Choroid plexus epithelial cell (primary cell): ENCODE measurements around the gene ALDH5A1.

ENCODE experiments used
- DNase-seq: peaks from one replicate; pipeline ENCODE4 v3.0.0-alpha.2; 2010; ENCODE audit warnings: low read depth
- H3K4me3 ChIP-seq: 2 replicates; pipeline ENCODE4 v1.5.1; 2011; ENCODE audit warnings: low read depth, mild to moderate bottlenecking, control low read depth, low read length, moderate library complexity
- TF ChIP-seq, protein P1 (sequence below): conservative IDR thresholded peaks from 2 replicates; pipeline ENCODE4 v1.5.1; 2011; ENCODE audit warnings: low read depth, mild to moderate bottlenecking, control low read depth, inconsistent platforms, low read length, moderate library complexity

Gene ALDH5A1

DNA sequence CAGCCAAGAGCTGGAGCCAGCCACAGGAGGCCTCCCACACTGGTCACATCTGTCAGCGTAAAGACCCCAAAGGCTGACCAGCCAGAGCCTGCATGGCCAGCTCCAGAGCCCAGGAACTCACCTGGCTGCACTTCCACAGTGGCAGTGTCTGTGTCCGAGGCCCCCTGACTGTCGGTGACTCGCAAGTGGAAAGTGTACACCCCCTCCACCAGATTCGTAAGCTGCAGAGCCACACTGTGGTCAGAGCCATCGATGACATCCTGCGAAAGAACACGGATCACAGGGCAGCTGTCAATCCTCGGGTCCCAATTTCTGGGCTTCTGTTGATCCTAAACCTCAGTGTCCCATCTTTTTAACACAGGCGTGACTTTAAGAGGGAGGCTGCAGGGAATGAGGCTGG is 69.3 kb downstream of the ALDH5A1 start:
- TF ChIP-seq, protein P1, sequence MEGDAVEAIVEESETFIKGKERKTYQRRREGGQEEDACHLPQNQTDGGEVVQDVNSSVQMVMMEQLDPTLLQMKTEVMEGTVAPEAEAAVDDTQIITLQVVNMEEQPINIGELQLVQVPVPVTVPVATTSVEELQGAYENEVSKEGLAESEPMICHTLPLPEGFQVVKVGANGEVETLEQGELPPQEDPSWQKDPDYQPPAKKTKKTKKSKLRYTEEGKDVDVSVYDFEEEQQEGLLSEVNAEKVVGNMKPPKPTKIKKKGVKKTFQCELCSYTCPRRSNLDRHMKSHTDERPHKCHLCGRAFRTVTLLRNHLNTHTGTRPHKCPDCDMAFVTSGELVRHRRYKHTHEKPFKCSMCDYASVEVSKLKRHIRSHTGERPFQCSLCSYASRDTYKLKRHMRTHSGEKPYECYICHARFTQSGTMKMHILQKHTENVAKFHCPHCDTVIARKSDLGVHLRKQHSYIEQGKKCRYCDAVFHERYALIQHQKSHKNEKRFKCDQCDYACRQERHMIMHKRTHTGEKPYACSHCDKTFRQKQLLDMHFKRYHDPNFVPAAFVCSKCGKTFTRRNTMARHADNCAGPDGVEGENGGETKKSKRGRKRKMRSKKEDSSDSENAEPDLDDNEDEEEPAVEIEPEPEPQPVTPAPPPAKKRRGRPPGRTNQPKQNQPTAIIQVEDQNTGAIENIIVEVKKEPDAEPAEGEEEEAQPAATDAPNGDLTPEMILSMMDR = no peak

DNA sequence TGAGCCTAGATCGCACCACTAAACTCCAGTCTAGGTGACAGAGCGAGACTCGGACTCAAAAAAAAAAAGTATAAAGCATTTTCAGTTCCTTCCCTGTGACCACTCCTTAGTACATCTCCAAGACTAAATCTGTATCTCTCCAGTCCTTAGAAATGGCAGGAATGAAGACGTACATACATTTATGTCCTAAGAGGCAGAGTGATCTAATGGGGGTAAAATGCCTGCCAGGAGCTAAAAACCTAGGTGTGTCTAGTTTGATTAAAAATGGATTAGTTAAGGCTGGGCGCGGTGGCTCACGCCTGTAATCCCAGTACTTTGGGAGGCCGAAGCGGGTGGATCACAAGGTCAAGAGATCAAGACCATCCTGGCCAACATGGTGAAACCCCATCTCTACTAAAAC is 70.4 kb downstream of the ALDH5A1 start:
- H3K4me3 ChIP-seq = no peak overlapping the region
- TF ChIP-seq, protein P1 = no peak
- no peak for DNase-seq

More for the DNA sequence above, 69.3 kb downstream of the ALDH5A1 start:
- no peak for DNase-seq
- no peak overlapping the region for H3K4me3 ChIP-seq

GRCh38 chr6:24566020-24566767 is 71.4 kb downstream of the ALDH5A1 start:
- TF ChIP-seq, protein P1 = no peak
- H3K4me3 ChIP-seq = no peak overlapping the region
- peak; percentile 4 for DNase-seq

DNA sequence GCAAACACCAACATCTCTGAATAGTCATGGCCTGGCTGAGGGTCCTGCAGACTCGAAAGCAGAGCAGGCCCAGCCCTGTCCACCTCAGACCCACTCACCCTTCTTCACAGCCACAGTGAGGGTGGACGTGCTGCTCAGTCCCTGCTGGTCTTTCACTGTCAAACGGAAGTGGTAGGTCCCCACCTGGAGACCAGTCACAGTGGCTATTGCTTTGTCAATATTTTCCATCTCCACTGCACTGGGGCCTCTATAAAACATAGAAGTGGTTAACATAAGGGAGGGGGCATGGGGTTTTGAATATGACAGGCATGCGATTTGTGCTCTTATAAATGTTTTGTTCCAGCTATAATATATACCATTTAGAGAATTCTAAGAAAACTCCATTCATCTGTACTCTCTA is 73.9 kb downstream of the ALDH5A1 start:
- TF ChIP-seq, protein P1 = no peak
- H3K4me3 ChIP-seq = no peak overlapping the region
- no peak for DNase-seq

- no peak overlapping the region for H3K4me3 ChIP-seq
- DNase-seq = no peak
- TF ChIP-seq, protein P1 = no peak
Observed at GRCh38 chr6:24569811-24570210, 75.0 kb downstream of the ALDH5A1 start.

- no peak overlapping the region for H3K4me3 ChIP-seq
Observed at GRCh38 chr6:24571361-24571760, 76.6 kb downstream of the ALDH5A1 start.

More at GRCh38 chr6:24571361-24571760, 76.6 kb downstream of the ALDH5A1 start:
- TF ChIP-seq, protein P1 = no peak
- DNase-seq = no peak
